Measurements from ENCODE around the gene NOTCH2. TPM values are rescaled to one million over a fixed set of nuclear protein-coding genes. Genes with fewer than 3 reads are reported as not detected.

NOTCH2 gene
- total RNA-seq, 2 donors from 2014 or later = 115 to 179 TPM

DNA sequence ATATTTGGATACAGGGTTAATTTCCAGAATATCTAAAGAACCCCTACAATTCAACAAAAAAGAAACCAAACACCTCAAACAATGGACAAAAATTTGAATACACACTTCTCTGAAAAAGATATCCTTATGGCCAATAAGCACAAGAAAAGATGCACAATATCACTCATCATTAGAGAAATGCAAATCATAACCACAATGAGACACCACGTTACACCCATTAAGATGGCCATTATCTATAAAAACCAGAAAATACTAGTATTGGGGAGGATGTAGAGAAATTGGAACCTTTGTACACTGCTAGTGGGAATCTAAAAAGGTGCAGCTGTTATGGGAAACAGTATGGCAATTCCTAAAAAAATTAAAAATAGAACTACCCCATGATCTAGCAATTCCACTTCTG is 178.1 kb downstream of the NOTCH2 start:
- no peak overlapping the region for H3K4me3 Mint-ChIP-seq
- ATAC-seq = no peak
- H3K9me3 Mint-ChIP-seq = no peaks in the 10 kb centered on the region

DNA sequence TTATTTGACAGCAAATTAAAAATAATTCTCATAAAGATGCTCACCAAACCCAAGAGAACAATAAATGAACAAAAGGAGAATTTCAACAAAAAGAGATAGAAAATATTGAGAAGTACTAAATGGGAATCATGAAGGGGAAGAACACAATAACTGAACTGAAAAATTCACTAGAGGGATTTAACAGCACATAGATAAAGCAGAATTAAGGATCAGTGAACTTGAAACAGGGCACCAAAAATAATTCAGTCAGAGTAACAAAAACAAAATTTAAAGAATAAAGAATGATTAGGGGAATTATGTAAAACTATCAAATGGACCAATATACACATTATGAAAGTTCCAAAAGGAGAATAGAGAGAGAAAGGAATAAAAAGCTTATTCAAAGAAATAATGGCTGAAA is 181.0 kb downstream of the NOTCH2 start:
- Mint-ChIP-seq H3K4me1 (ENCODE audit: low read depth in 2 of 2) (no peaks in the 10 kb centered on the region), H3K27me3 (peaks cover 7 to 12% of the 10 kb centered on the region in 2 donors), H3K4me3 (no peak overlapping the region), H3K36me3 (peaks cover 12% of the 10 kb centered on the region), H3K9me3 (no peaks in the 10 kb centered on the region), H3K27ac (no peak overlapping the region)
- DNase-seq (ENCODE audit: low spot score) (no peak), ATAC-seq (no peak)

More for the DNA sequence above, 178.1 kb downstream of the NOTCH2 start:
- Mint-ChIP-seq H3K36me3 (peaks cover 12% of the 10 kb centered on the region), H3K27me3 (peaks cover 8 to 12% of the 10 kb centered on the region in 2 donors), H3K27ac (no peak overlapping the region), H3K4me1 (ENCODE audit: low read depth in 2 of 2) (no peaks in the 10 kb centered on the region)
- no peak for DNase-seq (ENCODE audit: low spot score)

DNA sequence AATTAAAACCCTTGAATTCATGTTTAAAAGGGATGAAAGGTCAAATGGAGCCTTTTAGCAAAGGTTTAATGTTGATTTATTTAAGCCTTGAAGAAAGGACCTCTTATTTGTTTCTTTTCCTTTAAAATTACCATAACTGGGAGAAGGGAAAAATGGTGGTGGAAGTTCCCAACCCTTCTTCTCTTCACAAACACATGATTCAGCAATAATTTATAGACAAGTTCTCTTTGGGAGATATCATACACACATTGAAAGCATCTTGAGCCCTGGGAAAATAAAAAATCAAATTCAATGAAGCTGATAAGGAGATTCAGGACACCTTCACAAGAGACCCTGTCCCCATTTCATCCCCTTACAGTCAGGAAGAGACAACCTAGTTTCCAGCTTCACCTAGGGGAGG is 182.0 kb downstream of the NOTCH2 start:
- H3K27ac Mint-ChIP-seq = no peak overlapping the region

GRCh38 chr1:119885903-119886783 is 183.3 kb downstream of the NOTCH2 start:
- DNase-seq (ENCODE audit: low spot score) (no peak), ATAC-seq (peak; percentile 72 to 75)
- H3K36me3 Mint-ChIP-seq = peaks cover 12% of the 10 kb centered on the region
- H3K9me3 Mint-ChIP-seq = no peaks in the 10 kb centered on the region
- H3K27ac Mint-ChIP-seq = no peak overlapping the region
- H3K27me3 Mint-ChIP-seq = peaks cover 9 to 14% of the 10 kb centered on the region in 2 donors
- H3K4me3 Mint-ChIP-seq = no peak overlapping the region
- H3K4me1 Mint-ChIP-seq (ENCODE audit: low read depth in 2 of 2) = no peaks in the 10 kb centered on the region

More for the DNA sequence above, 182.0 kb downstream of the NOTCH2 start:
- DNase-seq (ENCODE audit: low spot score) (no peak), ATAC-seq (no peak)
- Mint-ChIP-seq H3K4me1 (ENCODE audit: low read depth in 2 of 2) (no peaks in the 10 kb centered on the region), H3K9me3 (no peaks in the 10 kb centered on the region), H3K36me3 (peaks cover 12% of the 10 kb centered on the region), H3K4me3 (no peak overlapping the region), H3K27me3 (peaks cover 7 to 12% of the 10 kb centered on the region in 2 donors)

- Mint-ChIP-seq H3K4me1 (ENCODE audit: low read depth in 2 of 2) (no peaks in the 10 kb centered on the region), H3K4me3 (no peak overlapping the region), H3K27me3 (peaks cover 20 to 29% of the 10 kb centered on the region in 2 donors), H3K36me3 (peaks cover 12% of the 10 kb centered on the region), H3K9me3 (no peaks in the 10 kb centered on the region), H3K27ac (no peak overlapping the region)
- ATAC-seq (no peak), DNase-seq (ENCODE audit: low spot score) (no peak)
Measured at GRCh38 chr1:119884711-119885110, 184.8 kb downstream of the NOTCH2 start.

DNA sequence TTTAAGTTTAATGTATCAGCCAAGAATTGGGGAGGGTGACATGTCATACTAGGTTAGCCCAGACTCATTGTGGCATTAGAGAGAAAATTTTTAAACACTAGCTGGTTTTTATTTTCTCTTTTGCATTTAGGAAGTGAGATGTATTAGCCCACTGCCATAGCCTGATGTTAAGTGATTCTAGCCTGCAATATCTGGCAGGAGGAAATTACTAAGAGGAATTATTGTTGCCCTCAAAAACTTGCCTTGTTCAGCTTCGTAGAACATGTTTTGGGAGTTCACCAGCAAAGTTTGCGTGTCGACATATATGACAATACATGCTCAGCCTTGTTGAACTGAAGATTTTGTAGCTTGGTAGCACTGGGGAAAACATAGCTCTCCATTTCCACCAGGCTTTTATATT is 185.6 kb downstream of the NOTCH2 start:
- Mint-ChIP-seq H3K27ac (no peak overlapping the region), H3K27me3 (peaks cover 20 to 30% of the 10 kb centered on the region in 2 donors), H3K4me1 (ENCODE audit: low read depth in 2 of 2) (no peaks in the 10 kb centered on the region), H3K4me3 (no peak overlapping the region), H3K9me3 (no peaks in the 10 kb centered on the region), H3K36me3 (peaks cover 10% of the 10 kb centered on the region)
- ATAC-seq (no peak), DNase-seq (ENCODE audit: low spot score) (no peak)

GRCh38 chr1:119882132-119883049 is 187.1 kb downstream of the NOTCH2 start:
- H3K36me3 Mint-ChIP-seq = no peaks in the 10 kb centered on the region
- no peak overlapping the region for H3K27ac Mint-ChIP-seq
- H3K4me1 Mint-ChIP-seq (ENCODE audit: low read depth in 2 of 2) = no peaks in the 10 kb centered on the region
- DNase-seq (ENCODE audit: low spot score) = no peak
- ATAC-seq = peak in 1 of 2 donors; percentile 58
- no peaks in the 10 kb centered on the region for H3K9me3 Mint-ChIP-seq
- H3K27me3 Mint-ChIP-seq = peaks cover 23 to 25% of the 10 kb centered on the region in 2 donors
- no peak overlapping the region for H3K4me3 Mint-ChIP-seq

- Mint-ChIP-seq H3K27me3 (peaks cover 19 to 25% of the 10 kb centered on the region in 2 donors), H3K4me3 (no peak overlapping the region), H3K4me1 (ENCODE audit: low read depth in 2 of 2) (no peaks in the 10 kb centered on the region), H3K36me3 (no peaks in the 10 kb centered on the region), H3K27ac (no peak overlapping the region), H3K9me3 (no peaks in the 10 kb centered on the region)
- ATAC-seq (no peak), DNase-seq (ENCODE audit: low spot score) (no peak)
Measured at GRCh38 chr1:119879510-119880434, 189.7 kb downstream of the NOTCH2 start.

DNA sequence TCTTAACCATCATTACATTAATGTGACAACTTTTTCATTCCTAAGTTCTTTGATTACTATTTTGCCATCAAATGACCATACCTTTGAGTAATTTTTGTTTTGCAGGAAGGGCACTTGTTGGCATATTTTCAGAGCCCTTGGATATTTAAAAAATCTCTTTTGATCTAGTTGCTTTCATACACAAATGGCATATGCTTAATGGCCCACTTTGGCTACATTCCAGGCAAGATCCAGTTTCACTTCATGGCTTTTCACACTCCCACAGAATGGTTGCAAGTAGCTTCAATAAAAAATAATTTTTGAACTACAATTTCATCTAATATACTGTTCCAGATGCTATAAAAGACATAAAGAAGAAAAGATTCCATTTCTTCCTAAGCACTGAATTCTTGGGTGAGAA is 191.3 kb downstream of the NOTCH2 start:
- Mint-ChIP-seq H3K9me3 (no peaks in the 10 kb centered on the region), H3K27ac (no peak overlapping the region), H3K36me3 (no peaks in the 10 kb centered on the region), H3K4me1 (ENCODE audit: low read depth in 2 of 2) (no peaks in the 10 kb centered on the region), H3K27me3 (peaks cover 20 to 25% of the 10 kb centered on the region in 2 donors), H3K4me3 (no peak overlapping the region)
- DNase-seq (ENCODE audit: low spot score) (no peak), ATAC-seq (no peak)

GRCh38 chr1:119874186-119874585 is 195.3 kb downstream of the NOTCH2 start:
- H3K27me3 Mint-ChIP-seq = peaks cover 23 to 32% of the 10 kb centered on the region in 2 donors
- H3K4me1 Mint-ChIP-seq (ENCODE audit: low read depth in 2 of 2) = peaks cover 0 to 3% of the 10 kb centered on the region in 2 donors
- no peaks in the 10 kb centered on the region for H3K9me3 Mint-ChIP-seq
- H3K36me3 Mint-ChIP-seq = no peaks in the 10 kb centered on the region
- ATAC-seq (no peak), DNase-seq (ENCODE audit: low spot score) (no peak)
- H3K27ac Mint-ChIP-seq = no peak overlapping the region
- no peak overlapping the region for H3K4me3 Mint-ChIP-seq

- peaks cover 0 to 3% of the 10 kb centered on the region in 2 donors for H3K4me1 Mint-ChIP-seq (ENCODE audit: low read depth in 2 of 2)
- H3K27ac Mint-ChIP-seq = no peak overlapping the region
- DNase-seq (ENCODE audit: low spot score) = no peak
- ATAC-seq = no peak
- H3K27me3 Mint-ChIP-seq = peaks cover 21 to 32% of the 10 kb centered on the region in 2 donors
- no peaks in the 10 kb centered on the region for H3K9me3 Mint-ChIP-seq
- no peak overlapping the region for H3K4me3 Mint-ChIP-seq
- no peaks in the 10 kb centered on the region for H3K36me3 Mint-ChIP-seq
Measured at GRCh38 chr1:119873135-119874015, 196.1 kb downstream of the NOTCH2 start.

GRCh38 chr1:119871881-119872280 is 197.6 kb downstream of the NOTCH2 start:
- Mint-ChIP-seq H3K36me3 (no peaks in the 10 kb centered on the region), H3K9me3 (no peaks in the 10 kb centered on the region), H3K27ac (no peak overlapping the region), H3K4me1 (ENCODE audit: low read depth in 2 of 2) (peaks cover 0 to 3% of the 10 kb centered on the region in 2 donors), H3K27me3 (peaks cover 21 to 31% of the 10 kb centered on the region in 2 donors), H3K4me3 (no peak overlapping the region)
- no peak for DNase-seq (ENCODE audit: low spot score)
- no peak for ATAC-seq
